Gastroesophageal sphincter (tissue), 3 donors: Measurements from ENCODE around the gene RIPOR1.
"Not testable (repeated sequence)": the region's sequence is repeated elsewhere in the genome, so short reads cannot be mapped to it uniquely, and the experiment has no call there.

Experiments used
- EP300 ChIP-seq: sonication (generic); formaldehyde crosslinking; IDR thresholded peaks from one replicate; pipeline ENCODE4 v1.6.1; 2017; ENCODE audit warnings: antibody characterized with exemption, mild to moderate bottlenecking
- TF ChIP-seq, protein P1 (sequence below), 4 experiments: fragments of 200-600 bp in 2 of 4; fragments of 450-650 bp in 2 of 4; sonication (generic) in 1 of 4; IDR thresholded peaks; one replicate each; pipeline ENCODE4 v1.5.1; 2017 to 2019; ENCODE audit warnings: antibody characterized with exemption in 4 of 4, mild to moderate bottlenecking in 2 of 4, moderate library complexity in 2 of 4

- not testable (repeated sequence) for TF ChIP-seq EP300
- TF ChIP-seq, protein P1, sequence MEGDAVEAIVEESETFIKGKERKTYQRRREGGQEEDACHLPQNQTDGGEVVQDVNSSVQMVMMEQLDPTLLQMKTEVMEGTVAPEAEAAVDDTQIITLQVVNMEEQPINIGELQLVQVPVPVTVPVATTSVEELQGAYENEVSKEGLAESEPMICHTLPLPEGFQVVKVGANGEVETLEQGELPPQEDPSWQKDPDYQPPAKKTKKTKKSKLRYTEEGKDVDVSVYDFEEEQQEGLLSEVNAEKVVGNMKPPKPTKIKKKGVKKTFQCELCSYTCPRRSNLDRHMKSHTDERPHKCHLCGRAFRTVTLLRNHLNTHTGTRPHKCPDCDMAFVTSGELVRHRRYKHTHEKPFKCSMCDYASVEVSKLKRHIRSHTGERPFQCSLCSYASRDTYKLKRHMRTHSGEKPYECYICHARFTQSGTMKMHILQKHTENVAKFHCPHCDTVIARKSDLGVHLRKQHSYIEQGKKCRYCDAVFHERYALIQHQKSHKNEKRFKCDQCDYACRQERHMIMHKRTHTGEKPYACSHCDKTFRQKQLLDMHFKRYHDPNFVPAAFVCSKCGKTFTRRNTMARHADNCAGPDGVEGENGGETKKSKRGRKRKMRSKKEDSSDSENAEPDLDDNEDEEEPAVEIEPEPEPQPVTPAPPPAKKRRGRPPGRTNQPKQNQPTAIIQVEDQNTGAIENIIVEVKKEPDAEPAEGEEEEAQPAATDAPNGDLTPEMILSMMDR (IDR thresholded peaks at IDR 0.05), result not testable (repeated sequence)
These were observed 5.4 kb downstream of the RIPOR1 start for GRCh38 chr16:67533987-67534386.
